ENCODE results near the gene HABP2. TPM values are rescaled to one million over a fixed set of nuclear protein-coding genes. Genes with fewer than 3 reads are reported as not detected.
A peak's percentile ranks its signal among the peaks of the same experiment; 100 is the strongest.

The HABP2 gene
- total RNA-seq, 1 experiment from 2014 or later = not detected

GRCh38 chr10:113519681-113520115 is 33.2 kb upstream of the HABP2 start:
- ATAC-seq (no peak), DNase-seq (no peak)
- H3K27ac ChIP-seq (ENCODE audit: low read length) = no peak overlapping the region
- H3K36me3 ChIP-seq (ENCODE audit: low read depth, low read length) = no peaks in the 10 kb centered on the region; the same call in 1 of the 2 replicates
- H2AFZ ChIP-seq (ENCODE audit: low read length) = no peak overlapping the region
- H3K9me3 ChIP-seq (ENCODE audit: low read length) = no peaks in the 10 kb centered on the region
- no peaks in the 10 kb centered on the region for H4K20me1 ChIP-seq (ENCODE audit: low read length)
- no peaks in the 10 kb centered on the region for H3F3A ChIP-seq (ENCODE audit: low read length, unreplicated experiment)
- intact Hi-C loops (cut with micrococcal nuclease) = loop anchor here (2.0 to 10.0 kb wide), 3 partner anchors 43 to 1045 kb away; no protein-coding TSS in a partner anchor
- CTCF ChIA-PET = no interaction called here
- H3K27me3 ChIP-seq (ENCODE audit: low read length) = no peaks in the 10 kb centered on the region
- no peak overlapping the region for H3K4me3 ChIP-seq (ENCODE audit: low read length)
- TF ChIP-seq EZH2phosphoT487 (IDR thresholded peaks at IDR 0.05; ENCODE audit: borderline replicate concordance, low read length) = no peak
- no peak for TF ChIP-seq CTCF (conservative IDR thresholded peaks at IDR 0.05; ENCODE audit: low read depth, low read length)
- TF ChIP-seq EZH2 (IDR thresholded peaks at IDR 0.05; ENCODE audit: low read length, unreplicated experiment) = no peak
- POLR2A ChIA-PET (ENCODE audit: unreplicated experiment) = no interaction called here
- no peaks in the 10 kb centered on the region for H3K9me2 ChIP-seq (replicated peaks; ENCODE audit: low read length)
- 0 out of 2 replicates have a peak, but pooled peaks cover 5% of the 10 kb centered on the region for H3K4me1 ChIP-seq (ENCODE audit: insufficient read depth, low read length)
- H3K9ac ChIP-seq (ENCODE audit: low read length) = no peak overlapping the region
- H3K79me2 ChIP-seq (ENCODE audit: low read length) = no peaks in the 10 kb centered on the region
- no TSS peak for BruUV-seq (replicated peaks)
- no peak overlapping the region for H3K4me2 ChIP-seq (ENCODE audit: low read length)

- H3K4me3 ChIP-seq (ENCODE audit: low read length) = no peak overlapping the region
- no peaks in the 10 kb centered on the region for H3F3A ChIP-seq (ENCODE audit: low read length, unreplicated experiment)
- H3K9me3 ChIP-seq (ENCODE audit: low read length) = no peaks in the 10 kb centered on the region
- H3K4me2 ChIP-seq (ENCODE audit: low read length) = no peak overlapping the region
- H2AFZ ChIP-seq (ENCODE audit: low read length) = no peak overlapping the region
- ChIA-PET POLR2A (ENCODE audit: unreplicated experiment) (no interaction called here), CTCF (no interaction called here)
- TF ChIP-seq CTCF (conservative IDR thresholded peaks at IDR 0.05; ENCODE audit: low read depth, low read length) = no peak
- no peak for TF ChIP-seq EZH2phosphoT487 (IDR thresholded peaks at IDR 0.05; ENCODE audit: borderline replicate concordance, low read length)
- TF ChIP-seq EZH2 (IDR thresholded peaks at IDR 0.05; ENCODE audit: low read length, unreplicated experiment) = no peak
- H3K9me2 ChIP-seq (replicated peaks; ENCODE audit: low read length) = no peaks in the 10 kb centered on the region
- DNase-seq (no peak), ATAC-seq (no peak)
- BruUV-seq (replicated peaks) = no TSS peak
- no peaks in the 10 kb centered on the region for H3K27me3 ChIP-seq (ENCODE audit: low read length)
- H3K4me1 ChIP-seq (ENCODE audit: insufficient read depth, low read length) = 0 out of 2 replicates have a peak, but pooled peaks cover 5% of the 10 kb centered on the region
- H3K36me3 ChIP-seq (ENCODE audit: low read depth, low read length) = no peaks in the 10 kb centered on the region; the same call in 1 of the 2 replicates
- H3K9ac ChIP-seq (ENCODE audit: low read length) = no peak overlapping the region
- H3K79me2 ChIP-seq (ENCODE audit: low read length) = no peaks in the 10 kb centered on the region
- intact Hi-C loops (cut with micrococcal nuclease) = loop anchor here (2.0 to 10.0 kb wide), 3 partner anchors 43 to 1045 kb away; no protein-coding TSS in a partner anchor
- no peaks in the 10 kb centered on the region for H4K20me1 ChIP-seq (ENCODE audit: low read length)
- no peak overlapping the region for H3K27ac ChIP-seq (ENCODE audit: low read length)
Measured at GRCh38 chr10:113520261-113520660, 32.6 kb upstream of the HABP2 start.

DNA sequence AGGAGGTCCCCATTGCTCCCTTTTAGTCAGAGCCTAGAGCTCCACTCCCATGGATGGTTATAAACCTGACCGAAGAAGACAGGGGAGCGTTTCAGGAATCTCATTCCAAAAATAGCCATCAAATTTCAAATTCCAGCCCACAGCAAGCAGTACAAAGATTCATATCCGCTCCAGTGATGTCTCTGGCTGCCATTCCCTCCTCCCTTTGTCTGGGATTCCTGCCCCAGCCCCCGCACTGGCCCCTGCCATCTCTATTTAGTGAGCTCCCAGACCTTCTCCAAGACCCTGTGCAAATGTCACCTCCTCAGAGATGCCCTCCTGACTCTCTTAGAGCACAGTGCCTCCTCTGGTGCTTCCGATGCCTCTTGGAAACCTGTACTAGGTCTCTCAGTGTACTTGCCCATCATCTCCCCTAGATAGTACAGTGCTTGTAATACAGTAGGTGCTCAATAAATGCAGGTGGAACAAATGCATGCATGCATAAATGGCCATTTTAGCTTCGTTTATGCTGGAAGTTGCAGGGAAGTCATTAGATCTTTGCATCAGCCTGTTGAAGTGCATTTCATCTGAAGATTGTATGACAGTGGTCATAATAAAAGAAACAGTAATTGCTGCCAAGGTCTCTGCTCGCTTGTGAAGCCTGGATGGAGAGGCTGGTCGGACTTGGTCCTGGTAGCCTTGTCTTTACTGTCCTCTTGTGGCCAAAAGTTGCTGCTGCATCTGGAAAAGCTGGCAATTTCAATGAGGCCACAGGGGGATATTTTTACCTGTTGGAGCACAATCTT is 32.0 kb upstream of the HABP2 start:
- intact Hi-C loops (cut with micrococcal nuclease) = loop anchor here (1.0 to 10.0 kb wide), 6 partner anchors 42 to 1046 kb away; no protein-coding TSS in a partner anchor
- H3K9me3 ChIP-seq (ENCODE audit: low read length) = no peaks in the 10 kb centered on the region
- no peaks in the 10 kb centered on the region for H3K9me2 ChIP-seq (replicated peaks; ENCODE audit: low read length)
- BruUV-seq (replicated peaks) = no TSS peak
- ATAC-seq = peak; percentile 81
- no peaks in the 10 kb centered on the region for H3K79me2 ChIP-seq (ENCODE audit: low read length)
- H3K4me2 ChIP-seq (ENCODE audit: low read length) = no peak overlapping the region
- peak; percentile 89 for TF ChIP-seq CTCF (conservative IDR thresholded peaks at IDR 0.05; ENCODE audit: low read depth, low read length)
- TF ChIP-seq EZH2phosphoT487 (IDR thresholded peaks at IDR 0.05; ENCODE audit: borderline replicate concordance, low read length) = no peak
- H3K9ac ChIP-seq (ENCODE audit: low read length) = no peak overlapping the region
- H2AFZ ChIP-seq (ENCODE audit: low read length) = no peak overlapping the region
- H3F3A ChIP-seq (ENCODE audit: low read length, unreplicated experiment) = no peaks in the 10 kb centered on the region
- ChIA-PET POLR2A (ENCODE audit: unreplicated experiment) (no interaction called here), CTCF (no interaction called here)
- no peak overlapping the region for H3K4me3 ChIP-seq (ENCODE audit: low read length)
- H4K20me1 ChIP-seq (ENCODE audit: low read length) = no peaks in the 10 kb centered on the region
- no peaks in the 10 kb centered on the region for H3K27me3 ChIP-seq (ENCODE audit: low read length)
- no peak overlapping the region for H3K27ac ChIP-seq (ENCODE audit: low read length)
- peak; percentile 79 for DNase-seq
- H3K36me3 ChIP-seq (ENCODE audit: low read depth, low read length) = no peaks in the 10 kb centered on the region; the same call in 1 of the 2 replicates
- H3K4me1 ChIP-seq (ENCODE audit: insufficient read depth, low read length) = 0 out of 2 replicates have a peak, but pooled peaks cover 5% of the 10 kb centered on the region

All from PC-3 (cell line).